Cardiac fibroblast (primary cell): ENCODE measurements around the gene ATP11A.
"Not testable (repeated sequence)": the region's sequence is repeated elsewhere in the genome, so short reads cannot be mapped to it uniquely, and the experiment has no call there.

ENCODE experiments used
- DNase-seq, 2 donors: peaks; one replicate each; pipeline versions ENCODE4 v3.0.0 to v3.0.0-alpha.2; 2010; ENCODE audit warnings: low read depth in 2 of 2
- H3K4me3 ChIP-seq, 2 donors: replicated peaks in 1 of 2; 1 replicate in 1 of 2; 2 replicates in 1 of 2; pipeline ENCODE4 v1.5.1; 2011; ENCODE audit warnings: low read depth in 2 of 2, low read length in 2 of 2, mild to moderate bottlenecking in 2 of 2, moderate library complexity in 1 of 2
- CTCF ChIP-seq: IDR thresholded peaks from one replicate; pipeline ENCODE4 v1.5.1; 2011; ENCODE audit warnings: low read depth, mild to moderate bottlenecking, low read length, inconsistent platforms

ATP11A gene

GRCh38 chr13:112703449-112704284 lies 13.8 kb downstream of the ATP11A start:
- DNase-seq, result no peak
- no peak for TF ChIP-seq CTCF
- H3K4me3 ChIP-seq, result no peak overlapping the region

DNA sequence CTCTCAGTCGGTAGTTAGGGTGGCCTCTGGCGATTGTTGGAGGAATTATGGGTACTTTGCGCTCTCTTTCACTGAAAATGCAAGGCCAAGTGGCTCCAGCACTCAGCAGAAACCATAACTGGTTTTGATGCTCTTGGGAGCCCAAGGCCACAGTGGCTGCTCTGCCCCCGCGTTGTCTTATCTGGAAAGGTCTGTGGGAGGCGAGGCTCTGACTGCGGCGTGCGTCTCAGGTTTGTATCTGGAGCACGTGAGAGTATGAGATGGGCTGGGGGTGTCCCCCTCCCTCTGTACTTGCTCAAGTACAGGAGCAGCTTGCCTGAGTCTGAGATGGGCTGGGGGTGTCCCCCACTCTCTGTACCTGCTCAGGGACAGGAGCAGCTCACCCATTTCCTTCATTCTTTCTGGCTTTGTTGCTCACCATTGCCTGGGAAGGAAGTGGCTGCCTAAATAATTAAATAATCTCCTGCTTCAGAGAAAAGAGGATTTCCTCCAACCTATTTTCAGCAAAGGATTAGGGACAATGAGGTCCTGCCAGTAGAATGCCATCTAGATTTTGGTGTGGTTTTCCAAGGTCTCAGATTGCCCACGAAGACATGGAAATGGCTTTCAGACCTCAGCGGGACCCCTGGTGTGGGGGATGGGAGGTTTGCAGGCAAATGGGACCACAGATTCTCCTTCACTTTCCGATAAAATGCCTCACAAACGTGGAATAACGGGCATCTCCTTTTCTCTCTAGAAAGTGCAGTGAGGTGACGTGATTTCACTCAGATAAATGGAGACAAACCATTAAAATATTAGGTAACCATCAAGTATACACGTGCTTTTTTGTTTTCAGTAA lies 14.7 kb downstream of the ATP11A start:
- H3K4me3 ChIP-seq, result no peak overlapping the region
- no peak for TF ChIP-seq CTCF
- DNase-seq, result no peak

GRCh38 chr13:112705286-112705685 lies 15.4 kb downstream of the ATP11A start:
- DNase-seq, result no peak
- TF ChIP-seq CTCF, result no peak
- H3K4me3 ChIP-seq, result no peak overlapping the region

- no peak for TF ChIP-seq CTCF
Measured at GRCh38 chr13:112706171-112706570, 16.3 kb downstream of the ATP11A start.

GRCh38 chr13:112708560-112709240 lies 18.9 kb downstream of the ATP11A start:
- no peak for TF ChIP-seq CTCF
- DNase-seq, result no peak
- no peak overlapping the region for H3K4me3 ChIP-seq

More at GRCh38 chr13:112706171-112706570, 16.3 kb downstream of the ATP11A start:
- no peak for DNase-seq
- no peak overlapping the region for H3K4me3 ChIP-seq

DNA sequence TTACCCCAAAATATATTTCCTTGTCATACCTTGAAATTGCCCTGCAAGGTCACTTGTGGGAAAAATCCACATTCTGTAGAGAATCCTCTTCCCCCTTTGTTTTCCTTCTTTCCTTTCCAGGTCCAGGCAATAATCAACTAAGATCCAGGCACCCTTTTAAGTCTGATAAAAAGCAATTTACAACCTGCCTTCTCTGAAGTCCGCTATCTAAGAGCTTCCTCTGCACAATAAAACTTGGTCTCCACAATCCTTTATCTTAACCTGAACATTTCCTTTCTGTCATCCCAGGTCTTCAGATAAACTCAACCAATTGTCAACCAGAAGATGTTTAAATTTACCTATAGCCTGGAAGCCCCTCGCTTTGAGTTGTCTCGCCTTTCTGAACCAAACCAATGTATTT lies 19.5 kb downstream of the ATP11A start:
- not testable (repeated sequence) for DNase-seq

More for the DNA sequence above, 19.5 kb downstream of the ATP11A start:
- not testable (repeated sequence) for H3K4me3 ChIP-seq
